ENCODE measurements around the gene PSAP.
"Not testable (repeated sequence)": the region's sequence is repeated elsewhere in the genome, so short reads cannot be mapped to it uniquely, and the experiment has no call there.

Gene PSAP

DNA sequence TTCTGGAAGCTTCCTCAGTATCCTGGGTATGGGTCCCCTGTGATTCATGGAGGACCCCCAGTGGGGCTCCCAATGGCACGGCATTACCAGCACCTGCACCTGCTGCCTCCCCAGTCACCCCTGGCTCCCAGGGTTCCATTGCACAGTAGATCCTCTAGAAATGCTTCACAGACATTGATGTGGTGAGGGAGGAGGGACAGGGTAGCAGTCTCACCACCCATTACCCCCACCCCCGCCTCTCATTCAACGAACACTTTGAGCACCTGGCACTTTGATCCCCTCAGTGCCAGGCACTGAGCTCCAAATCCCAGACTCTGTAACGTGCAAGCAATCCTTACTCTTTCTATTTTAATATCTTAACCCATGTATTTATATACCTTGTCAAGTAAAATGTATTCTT, 26.8 kb upstream of the PSAP start:
- in situ Hi-C loops (cut with HindIII; ENCODE audit: low pct_ligation_motif_present, low pct_unique_long_range_greater_than_20kb, low sequenced_read_pairs), result no loop called here
- no peak for DNase-seq

DNA sequence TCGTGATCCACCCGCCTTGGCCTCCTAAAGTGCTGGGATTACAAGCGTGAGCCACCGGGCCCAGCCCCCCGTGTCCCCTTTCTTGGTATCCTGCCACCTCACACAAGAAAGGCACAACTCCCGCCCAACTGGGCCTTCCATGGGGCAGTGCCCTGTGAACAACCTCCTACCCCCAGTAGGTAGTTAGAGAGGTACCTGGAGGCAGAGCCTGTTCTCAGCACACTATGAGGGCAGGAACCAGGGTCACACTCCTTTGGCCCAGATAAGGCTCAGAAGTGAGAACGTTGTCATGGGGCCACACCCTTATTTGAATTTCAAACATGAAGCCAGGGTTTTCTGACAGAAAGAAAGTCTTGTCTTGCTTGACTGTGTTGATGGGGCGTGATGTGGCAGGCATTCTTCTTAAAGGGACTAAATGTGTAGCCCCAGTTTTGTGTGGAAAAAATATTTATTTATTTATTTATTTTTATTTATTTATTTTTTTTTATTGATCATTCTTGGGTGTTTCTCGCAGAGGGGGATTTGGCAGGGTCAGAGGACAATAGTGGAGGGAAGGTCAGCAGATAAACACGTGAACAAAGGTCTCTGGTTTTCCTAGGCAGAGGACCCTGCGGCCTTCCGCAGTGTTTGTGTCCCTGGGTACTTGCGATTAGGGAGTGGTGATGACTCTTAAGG, 23.8 kb upstream of the PSAP start:
- in situ Hi-C loops (cut with HindIII; ENCODE audit: low pct_ligation_motif_present, low pct_unique_long_range_greater_than_20kb, low sequenced_read_pairs); DNase-seq: not testable (repeated sequence)

DNA sequence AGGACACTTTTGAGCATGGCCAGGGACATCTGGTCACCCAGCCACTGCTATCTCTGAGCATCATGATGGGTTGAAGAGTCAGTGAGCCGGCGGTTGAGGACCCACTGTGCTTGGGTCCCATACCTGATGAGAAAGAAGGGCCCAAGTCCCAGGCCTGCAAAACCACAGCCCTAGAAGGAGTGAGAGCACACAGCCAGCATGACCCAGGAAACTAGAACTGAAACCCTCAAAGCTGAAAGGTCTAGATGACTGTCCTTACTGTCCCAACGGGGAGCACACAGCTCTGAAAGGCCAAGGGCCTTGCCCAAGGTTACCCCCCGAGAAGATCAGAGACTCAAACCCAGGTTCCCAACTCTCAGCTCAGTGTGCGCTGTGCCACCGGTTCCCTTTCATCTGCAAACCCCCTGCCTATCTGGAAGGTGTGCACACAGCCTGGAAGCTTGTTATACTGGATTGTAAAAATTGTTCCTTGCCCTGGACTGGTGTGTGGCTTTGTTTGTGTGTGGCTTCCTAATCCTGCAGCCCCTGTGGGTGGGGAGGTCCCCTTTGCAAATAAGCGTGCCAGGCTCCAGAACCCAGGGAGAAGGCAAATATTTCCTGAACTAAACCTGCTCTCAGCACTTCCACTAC, 22.6 kb upstream of the PSAP start:
- in situ Hi-C loops (cut with HindIII; ENCODE audit: low pct_ligation_motif_present, low pct_unique_long_range_greater_than_20kb, low sequenced_read_pairs), result no loop called here
- DNase-seq, result no peak

DNA sequence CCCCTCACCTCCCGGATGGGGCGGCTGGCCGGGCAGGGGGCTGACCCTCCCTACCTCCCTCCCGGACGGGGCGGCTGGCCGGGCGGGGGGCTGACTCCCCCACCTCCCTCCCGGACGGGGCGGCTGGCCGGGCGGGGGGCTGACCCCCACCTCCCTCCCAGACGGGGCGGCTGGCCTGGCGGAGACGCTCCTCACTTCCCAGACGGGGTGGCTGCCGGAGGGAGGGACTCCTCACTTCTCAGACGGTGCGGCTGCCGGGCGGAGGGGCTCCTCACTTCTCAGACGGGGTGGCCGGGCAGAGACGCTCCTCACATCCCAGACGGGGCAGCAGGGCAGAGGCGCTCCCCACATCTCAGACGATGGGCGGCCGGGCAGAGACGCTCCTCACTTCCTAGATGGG, 18.6 kb upstream of the PSAP start:
- DNase-seq; in situ Hi-C loops (cut with HindIII; ENCODE audit: low pct_ligation_motif_present, low pct_unique_long_range_greater_than_20kb, low sequenced_read_pairs): not testable (repeated sequence)

DNA sequence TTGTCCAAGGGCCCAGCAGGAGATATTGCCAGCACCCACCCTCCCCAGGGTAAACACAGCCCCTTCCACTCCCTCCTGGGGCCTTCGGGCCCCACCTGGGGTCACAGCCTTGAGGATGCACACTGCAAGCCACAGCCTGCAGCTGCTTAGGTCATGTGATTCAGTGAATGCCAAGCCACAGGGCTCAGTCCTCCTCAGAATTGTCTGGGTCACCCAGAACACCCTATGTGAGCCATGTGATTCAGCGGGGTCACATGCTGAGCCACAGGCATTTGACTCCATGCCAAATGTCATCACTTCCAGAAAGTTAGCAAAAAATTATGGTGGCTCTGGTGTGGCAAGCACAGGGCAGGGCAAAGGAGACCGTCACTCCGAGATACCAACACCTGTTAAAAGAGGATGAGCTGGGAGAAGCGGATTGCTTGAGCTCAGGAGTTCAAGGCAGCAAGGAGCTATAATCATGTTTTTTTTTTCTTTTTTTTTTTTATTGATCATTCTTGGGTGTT, 17.2 kb upstream of the PSAP start:
- peak; percentile 89 for DNase-seq

DNA sequence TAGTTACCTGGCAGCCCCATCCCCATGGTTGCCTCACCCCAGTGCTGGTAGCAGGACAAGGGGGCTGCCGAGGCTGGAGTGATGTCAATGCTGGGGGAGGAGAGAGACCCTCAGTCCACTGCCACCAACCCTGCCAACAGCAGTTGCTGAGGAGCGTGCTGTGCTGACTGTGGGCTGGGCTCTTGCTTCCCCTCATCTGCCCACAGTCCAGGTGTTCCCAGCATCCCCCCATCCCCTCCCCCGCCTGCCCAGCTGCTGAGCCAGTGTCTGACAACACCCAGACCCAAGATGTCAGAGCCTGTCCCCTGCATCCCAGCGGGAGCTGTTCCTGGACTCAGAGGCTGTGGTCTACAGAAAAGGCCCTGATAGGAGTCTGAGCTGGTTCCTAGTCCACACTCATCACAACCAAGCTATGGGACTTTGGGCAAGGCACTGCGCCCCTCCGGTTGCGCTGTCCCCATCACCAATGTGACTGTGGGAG, 14.6 kb upstream of the PSAP start:
- no peak for DNase-seq
- in situ Hi-C loops (cut with HindIII; ENCODE audit: low pct_ligation_motif_present, low pct_unique_long_range_greater_than_20kb, low sequenced_read_pairs), result no loop called here

More for the DNA sequence above, 17.2 kb upstream of the PSAP start:
- in situ Hi-C loops (cut with HindIII; ENCODE audit: low pct_ligation_motif_present, low pct_unique_long_range_greater_than_20kb, low sequenced_read_pairs), result no loop called here

DNA sequence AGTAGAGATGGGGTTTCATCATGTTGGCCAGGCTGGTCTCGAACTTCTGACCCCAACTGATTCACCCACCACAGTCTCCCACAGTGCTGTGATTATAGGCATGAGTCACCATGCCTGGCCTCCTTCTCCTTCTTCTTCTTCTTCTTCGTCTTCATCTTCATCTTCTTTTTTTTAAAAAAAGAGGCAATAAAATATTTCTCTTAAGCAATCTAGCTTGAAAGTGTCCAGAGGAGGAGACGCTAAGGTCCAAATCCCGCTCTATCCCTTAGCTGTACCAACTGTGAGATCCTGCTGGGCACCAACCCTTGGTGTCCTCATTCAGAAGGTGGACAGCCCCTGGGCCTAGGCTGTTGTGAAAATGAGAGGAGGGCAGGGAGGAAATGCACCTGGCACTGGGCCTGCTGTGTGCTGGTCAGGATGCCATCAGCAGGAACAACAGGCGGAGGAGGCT, 13.9 kb upstream of the PSAP start:
- in situ Hi-C loops (cut with HindIII; ENCODE audit: low pct_ligation_motif_present, low pct_unique_long_range_greater_than_20kb, low sequenced_read_pairs), result no loop called here

DNA sequence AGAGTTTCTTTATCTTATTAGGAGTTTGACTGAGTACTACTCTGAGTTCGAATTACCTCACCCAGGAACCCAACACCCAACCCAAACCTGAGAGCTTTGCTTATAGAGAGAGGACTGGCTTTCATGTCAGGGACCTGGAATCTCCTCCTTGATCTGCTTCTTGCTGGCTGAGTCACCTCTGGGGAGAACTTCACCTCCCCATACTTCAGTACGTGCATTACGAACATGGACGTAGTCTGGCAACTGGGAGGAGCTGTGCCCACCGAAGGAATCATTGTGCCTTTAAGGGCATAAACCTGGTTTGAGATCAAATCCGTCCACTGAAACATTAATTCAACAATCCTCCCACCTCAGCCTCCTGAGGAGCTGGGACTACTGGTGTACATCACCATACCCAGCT, 12.2 kb upstream of the PSAP start:
- no peak for DNase-seq
- in situ Hi-C loops (cut with HindIII; ENCODE audit: low pct_ligation_motif_present, low pct_unique_long_range_greater_than_20kb, low sequenced_read_pairs), result no loop called here

More for the DNA sequence above, 13.9 kb upstream of the PSAP start:
- peak; percentile 67 for DNase-seq

DNA sequence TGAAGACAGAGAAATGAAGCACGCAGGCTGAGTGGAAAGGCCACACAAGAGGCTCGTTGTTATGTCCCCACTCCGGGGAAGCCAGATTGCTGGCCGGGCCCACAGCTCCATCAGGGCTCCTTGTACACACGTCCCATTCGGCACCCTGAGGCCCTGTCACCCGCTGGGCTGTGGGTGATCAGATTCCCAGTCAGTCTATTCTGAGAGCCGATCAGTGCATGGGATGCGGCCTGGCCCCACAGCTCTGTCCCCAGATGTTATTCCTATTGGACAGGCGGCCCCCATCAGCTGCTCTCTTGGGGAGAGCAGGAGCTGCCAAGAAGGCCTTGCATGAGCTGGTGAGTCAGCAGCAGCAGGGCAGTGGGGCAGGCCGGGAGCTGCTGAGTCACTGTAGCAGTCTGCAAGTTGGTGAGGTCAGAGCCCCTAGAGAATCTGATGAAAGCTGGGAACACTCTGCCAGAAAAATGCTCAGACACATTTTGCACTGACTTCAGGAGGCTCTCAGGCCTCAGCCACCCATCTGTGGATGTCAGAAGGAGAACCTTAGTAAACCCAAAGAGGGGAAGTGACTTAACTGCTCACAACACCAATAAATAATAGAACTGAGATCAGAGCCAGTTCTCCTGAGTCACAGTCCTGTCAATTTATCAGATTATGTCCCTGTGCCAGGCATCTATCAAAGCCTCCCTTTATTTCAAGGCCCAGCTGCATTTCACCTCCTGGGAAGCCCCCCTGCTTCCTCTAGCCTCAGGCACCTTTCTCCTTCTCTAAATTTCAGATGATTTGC, 9.4 kb upstream of the PSAP start:
- peak; percentile 99 for DNase-seq
- in situ Hi-C loops (cut with HindIII; ENCODE audit: low pct_ligation_motif_present, low pct_unique_long_range_greater_than_20kb, low sequenced_read_pairs), result no loop called here

DNA sequence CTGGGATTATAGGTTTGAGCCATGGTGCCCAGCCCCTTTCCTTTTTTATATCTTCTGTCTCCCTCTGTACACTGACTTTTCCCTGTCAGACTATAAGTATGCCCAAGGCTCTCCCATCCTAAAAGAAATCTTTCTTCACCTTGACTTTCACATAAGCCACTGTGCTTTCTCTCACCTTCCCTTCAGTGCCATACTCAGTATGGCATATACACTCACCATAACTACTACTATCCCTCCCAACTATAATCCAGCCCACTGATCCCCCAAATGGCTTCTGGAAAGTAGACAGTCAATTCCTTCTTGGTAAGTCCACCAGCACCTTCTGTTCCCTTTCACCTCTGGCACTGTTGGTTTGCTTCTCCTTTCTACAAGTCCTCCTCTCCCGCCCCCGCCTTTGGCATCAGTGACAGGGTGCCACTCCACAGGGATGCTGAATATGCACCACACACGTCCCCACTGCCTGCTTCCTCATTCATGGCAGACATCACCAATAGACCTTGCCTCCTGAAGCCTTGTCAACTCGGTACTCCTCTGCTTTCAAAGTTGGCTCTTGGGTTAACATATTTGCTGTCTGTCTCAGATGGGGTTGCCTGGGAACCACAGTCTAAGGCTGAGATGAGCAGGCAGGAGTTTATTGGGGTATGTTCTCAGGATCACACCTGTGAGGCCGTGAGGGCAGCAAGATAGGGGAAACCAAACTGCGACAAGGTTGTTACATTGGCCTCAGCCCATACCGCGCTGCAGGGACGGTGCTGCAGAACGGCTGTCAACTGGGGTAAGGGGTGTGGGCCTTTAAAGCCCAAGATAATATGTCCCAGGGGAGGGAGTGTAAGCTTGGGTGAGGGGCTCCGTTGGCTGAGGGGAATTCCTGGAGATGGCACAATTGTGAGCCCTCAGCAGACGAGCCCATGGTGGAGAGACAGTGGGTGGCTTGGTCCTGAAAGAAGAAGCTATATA, 7.2 kb upstream of the PSAP start:
- in situ Hi-C loops (cut with HindIII; ENCODE audit: low pct_ligation_motif_present, low pct_unique_long_range_greater_than_20kb, low sequenced_read_pairs), result no loop called here
- no peak for DNase-seq

DNA sequence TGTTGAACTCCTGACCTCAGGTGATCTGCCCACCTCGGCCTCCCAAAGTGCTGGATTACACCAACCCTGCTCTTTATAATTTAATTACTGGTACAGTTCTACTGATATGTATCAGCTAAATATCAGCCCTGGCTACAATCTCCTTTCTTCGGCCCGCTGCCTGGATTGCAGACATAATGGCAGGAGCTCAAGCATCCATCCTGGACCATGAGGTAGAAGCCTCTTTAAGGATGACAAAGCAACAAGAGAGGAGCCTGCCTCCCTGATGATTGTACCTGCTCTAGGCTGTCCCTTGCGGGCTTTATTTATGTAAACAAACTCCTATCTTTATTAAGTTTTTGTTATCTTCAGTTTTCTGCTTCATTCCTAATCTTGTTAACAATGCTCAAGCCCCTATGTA, 5.6 kb upstream of the PSAP start:
- no peak for DNase-seq

DNA sequence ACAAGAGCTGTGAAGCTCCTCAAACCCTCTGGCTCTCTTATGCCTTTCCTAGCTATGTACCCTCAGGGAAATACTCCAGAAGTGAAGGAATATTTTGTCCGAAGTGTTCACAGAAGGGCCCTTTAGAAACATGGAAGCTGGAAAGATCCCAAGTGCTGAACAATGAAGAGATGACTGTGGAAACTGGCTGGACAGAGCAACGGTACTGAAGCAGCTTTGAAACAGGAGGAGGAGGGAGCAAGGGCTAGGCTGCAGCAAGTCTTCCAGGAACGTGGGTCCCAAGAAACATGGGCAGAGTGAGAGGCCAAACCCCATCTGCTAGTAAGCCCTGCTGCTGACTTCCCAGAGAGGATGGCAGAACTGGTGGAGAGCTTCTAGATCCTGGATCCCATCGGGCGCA, 3.0 kb upstream of the PSAP start:
- no peak for DNase-seq

More for the DNA sequence above, 5.6 kb upstream of the PSAP start:
- in situ Hi-C loops (cut with HindIII; ENCODE audit: low pct_ligation_motif_present, low pct_unique_long_range_greater_than_20kb, low sequenced_read_pairs), result no loop called here

DNA sequence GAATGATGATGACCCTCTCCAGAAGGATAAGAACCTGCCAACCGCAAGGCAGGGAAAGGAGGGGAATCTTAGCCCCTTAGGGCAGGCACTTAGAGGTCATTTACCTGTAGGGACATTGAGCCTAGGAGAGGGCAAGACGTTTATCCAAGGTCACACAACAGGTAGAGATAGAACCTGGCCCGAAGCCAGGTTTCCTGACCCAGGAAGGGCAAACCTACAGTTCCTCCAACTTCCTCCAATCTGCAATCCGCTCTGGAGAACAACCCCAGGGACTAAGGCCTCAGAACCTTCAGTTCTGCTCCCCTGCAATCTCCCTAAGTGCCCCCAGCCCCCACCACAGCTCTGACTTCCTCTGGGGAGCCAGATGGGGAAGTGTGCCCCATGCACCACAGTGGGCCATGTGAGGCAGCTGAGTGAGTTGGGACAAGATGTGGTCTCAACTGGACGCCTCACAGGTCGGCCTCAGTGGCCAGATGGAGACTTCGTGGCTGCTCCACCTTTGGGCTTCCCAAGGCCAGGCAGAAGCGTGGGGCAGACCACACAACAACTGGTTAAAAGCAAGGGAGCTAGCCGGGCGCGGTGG, 1.4 kb upstream of the PSAP start:
- in situ Hi-C loops (cut with HindIII; ENCODE audit: low pct_ligation_motif_present, low pct_unique_long_range_greater_than_20kb, low sequenced_read_pairs), result no loop called here
- no peak for DNase-seq

More for the DNA sequence above, 3.0 kb upstream of the PSAP start:
- in situ Hi-C loops (cut with HindIII; ENCODE audit: low pct_ligation_motif_present, low pct_unique_long_range_greater_than_20kb, low sequenced_read_pairs), result no loop called here

DNA sequence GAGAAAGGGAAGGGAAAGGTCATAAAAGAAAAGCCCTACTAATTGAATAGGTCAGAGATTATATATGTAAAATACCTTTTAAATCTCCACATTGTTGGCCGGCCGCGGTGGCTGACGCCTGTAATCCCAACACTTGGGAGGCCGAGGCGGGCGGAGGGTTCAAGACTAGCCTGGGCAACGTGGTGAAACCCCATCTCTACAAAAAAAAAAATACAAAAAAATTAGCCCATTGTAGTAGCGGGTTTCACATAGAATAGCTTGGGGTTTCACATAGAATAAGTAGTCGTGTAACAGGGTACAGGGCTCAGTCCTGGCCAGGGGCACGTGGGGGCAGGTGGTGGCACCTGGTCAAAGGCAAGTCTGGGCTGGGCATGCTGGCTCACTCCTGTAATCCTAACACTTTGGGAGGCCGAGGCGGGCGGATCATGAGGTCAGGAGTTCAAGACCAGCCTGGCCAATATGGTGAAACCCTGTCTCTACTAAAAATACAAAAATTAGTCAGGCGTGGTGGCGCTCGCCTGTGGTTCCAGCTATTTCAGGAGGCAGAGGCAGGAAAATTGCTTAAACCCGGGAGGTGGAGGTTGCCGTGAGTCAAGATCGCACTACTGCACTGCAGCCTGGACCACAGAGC, 529 bp upstream of the PSAP start:
- in situ Hi-C loops (cut with HindIII; ENCODE audit: low pct_ligation_motif_present, low pct_unique_long_range_greater_than_20kb, low sequenced_read_pairs), result not testable (repeated sequence)

DNA sequence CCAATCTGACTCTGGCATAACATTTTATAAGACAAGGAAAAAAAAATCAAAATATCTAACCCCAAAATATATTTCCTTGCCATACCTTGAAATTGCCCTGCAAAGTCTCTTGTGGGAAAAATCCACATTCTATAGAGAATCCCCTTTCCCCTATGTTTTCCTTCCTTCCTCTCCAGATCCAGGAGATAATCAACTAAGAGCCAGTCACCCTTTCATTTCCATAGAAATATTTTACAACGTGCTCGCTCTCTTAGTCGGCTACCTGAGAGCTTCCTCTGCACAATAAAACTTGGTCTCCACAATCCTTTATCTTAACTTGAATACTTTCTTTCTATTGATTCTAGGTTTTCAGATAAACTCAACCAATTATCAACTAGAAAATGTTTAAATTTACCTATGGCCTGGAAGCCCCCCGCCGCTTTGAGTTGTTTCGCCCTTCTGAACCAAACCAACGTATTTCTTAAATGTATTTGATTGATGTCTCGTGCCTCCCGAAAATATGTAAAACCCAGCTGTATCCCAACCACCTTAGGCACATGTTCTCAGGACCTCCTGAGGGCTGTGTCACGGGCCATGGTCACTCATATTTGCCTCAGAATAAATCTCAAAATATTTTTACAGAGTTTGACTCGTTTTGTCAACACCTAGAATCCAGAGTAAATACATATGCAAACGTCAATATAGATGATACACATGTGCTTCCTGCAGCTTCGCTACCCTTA, 869 bp downstream of the PSAP start:
- in situ Hi-C loops (cut with HindIII; ENCODE audit: low pct_ligation_motif_present, low pct_unique_long_range_greater_than_20kb, low sequenced_read_pairs), result no loop called here
- no peak for DNase-seq

More for the DNA sequence above, 529 bp upstream of the PSAP start:
- not testable (repeated sequence) for DNase-seq

DNA sequence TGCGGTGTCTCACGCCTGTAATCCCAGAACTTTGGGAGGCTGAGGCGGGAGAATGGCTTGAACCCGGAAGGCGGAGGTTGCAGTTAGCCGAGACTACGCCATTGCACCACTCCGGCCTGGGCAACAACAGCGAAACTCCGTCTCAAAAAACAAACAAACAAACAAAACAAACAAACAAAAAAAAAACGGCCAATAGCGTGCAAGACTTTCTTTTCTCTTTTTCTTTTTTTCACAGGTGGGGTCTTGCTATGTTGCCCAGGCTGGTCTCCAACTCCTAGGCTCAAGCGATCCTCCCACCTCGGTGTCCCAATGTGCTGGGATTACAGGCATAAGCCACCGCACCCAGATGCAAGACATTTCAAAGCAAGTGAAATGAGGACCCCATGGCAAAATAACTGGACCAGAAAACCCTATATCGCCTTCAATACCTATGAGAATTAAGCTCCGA, 1.6 kb downstream of the PSAP start:
- in situ Hi-C loops (cut with HindIII; ENCODE audit: low pct_ligation_motif_present, low pct_unique_long_range_greater_than_20kb, low sequenced_read_pairs), result no loop called here
- DNase-seq, result no peak
